OCI-LY1 (cell line): ENCODE measurements around the gene AKNAD1.

ENCODE experiments used
- CTCF ChIP-seq: fragments of 200-600 bp; sonication (generic), shearing (Covaris generic); IDR thresholded peaks from 2 replicates; pipeline ENCODE4 v1.5.1; 2017; ENCODE audit warnings: mild to moderate bottlenecking, antibody characterized with exemption, low read length, moderate library complexity, mixed read lengths
- EZH2 ChIP-seq: fragments of 200-600 bp; sonication (generic), shearing (Covaris generic); IDR thresholded peaks from 2 replicates; pipeline ENCODE4 v1.8.0; 2017; ENCODE audit warnings: borderline replicate concordance, mixed run types, mild to moderate bottlenecking, antibody characterized with exemption, low read length, moderate library complexity, mixed read lengths

GRCh38 chr1:108829498-108829916, 27.4 kb downstream of the AKNAD1 start:
- TF ChIP-seq EZH2 (no peak), CTCF (no peak)
